WERI-Rb-1 (cell line): ENCODE results near the gene FAM131A.
A peak's percentile ranks its signal among the peaks of the same experiment; 100 is the strongest.

Experiments used
- DNase-seq: peaks from one replicate; pipeline ENCODE4 v3.0.0-alpha.2; 2020
- H3K27ac ChIP-seq: fragments of 250-450 bp; sonication (Bioruptor Pico); 2 replicates; pipeline ENCODE4 v1.5.1; 2020; ENCODE audit warnings: mild to moderate bottlenecking, moderate library complexity
- H3K27me3 ChIP-seq: fragments of 250-450 bp; sonication (Bioruptor Pico); 2 replicates; pipeline ENCODE4 v1.5.1; 2021; ENCODE audit warnings: mild to moderate bottlenecking, low read depth, moderate library complexity; ENCODE audit not compliant: insufficient read depth, severe bottlenecking
- H3K36me3 ChIP-seq: fragments of 250-450 bp; sonication (Bioruptor Pico); 2 replicates; pipeline ENCODE4 v1.5.1; 2020; ENCODE audit warnings: mild to moderate bottlenecking, moderate library complexity
- H3K4me3 ChIP-seq: 2 replicates; pipeline ENCODE4 v1.5.1; 2011; ENCODE audit warnings: low read depth, mild to moderate bottlenecking, control low read depth, low read length
- H3K9me3 ChIP-seq: fragments of 250-450 bp; sonication (Bioruptor Pico); 2 replicates; pipeline ENCODE4 v1.5.1; 2021; ENCODE audit warnings: mild to moderate bottlenecking, moderate library complexity; ENCODE audit not compliant: severe bottlenecking
- TF ChIP-seq, protein P1 (sequence below): IDR thresholded peaks from 2 replicates; pipeline ENCODE4 v1.5.1; 2011; ENCODE audit warnings: low read depth, mild to moderate bottlenecking, control low read depth, inconsistent platforms, low read length

The FAM131A gene

DNA sequence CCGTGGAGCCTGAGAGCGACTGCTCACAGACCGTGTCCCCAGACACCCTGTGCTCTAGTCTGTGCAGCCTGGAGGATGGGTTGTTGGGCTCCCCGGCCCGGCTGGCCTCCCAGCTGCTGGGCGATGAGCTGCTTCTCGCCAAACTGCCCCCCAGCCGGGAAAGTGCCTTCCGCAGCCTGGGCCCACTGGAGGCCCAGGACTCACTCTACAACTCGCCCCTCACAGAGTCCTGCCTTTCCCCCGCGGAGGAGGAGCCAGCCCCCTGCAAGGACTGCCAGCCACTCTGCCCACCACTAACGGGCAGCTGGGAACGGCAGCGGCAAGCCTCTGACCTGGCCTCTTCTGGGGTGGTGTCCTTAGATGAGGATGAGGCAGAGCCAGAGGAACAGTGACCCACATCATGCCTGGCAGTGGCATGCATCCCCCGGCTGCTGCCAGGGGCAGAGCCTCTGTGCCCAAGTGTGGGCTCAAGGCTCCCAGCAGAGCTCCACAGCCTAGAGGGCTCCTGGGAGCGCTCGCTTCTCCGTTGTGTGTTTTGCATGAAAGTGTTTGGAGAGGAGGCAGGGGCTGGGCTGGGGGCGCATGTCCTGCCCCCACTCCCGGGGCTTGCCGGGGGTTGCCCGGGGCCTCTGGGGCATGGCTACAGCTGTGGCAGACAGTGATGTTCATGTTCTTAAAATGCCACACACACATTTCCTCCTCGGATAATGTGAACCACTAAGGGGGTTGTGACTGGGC is 7.3 kb downstream of the FAM131A start:
- H3K36me3 ChIP-seq = peaks cover 12% of the 10 kb centered on the region
- H3K27ac ChIP-seq = no peak overlapping the region
- TF ChIP-seq, protein P1, sequence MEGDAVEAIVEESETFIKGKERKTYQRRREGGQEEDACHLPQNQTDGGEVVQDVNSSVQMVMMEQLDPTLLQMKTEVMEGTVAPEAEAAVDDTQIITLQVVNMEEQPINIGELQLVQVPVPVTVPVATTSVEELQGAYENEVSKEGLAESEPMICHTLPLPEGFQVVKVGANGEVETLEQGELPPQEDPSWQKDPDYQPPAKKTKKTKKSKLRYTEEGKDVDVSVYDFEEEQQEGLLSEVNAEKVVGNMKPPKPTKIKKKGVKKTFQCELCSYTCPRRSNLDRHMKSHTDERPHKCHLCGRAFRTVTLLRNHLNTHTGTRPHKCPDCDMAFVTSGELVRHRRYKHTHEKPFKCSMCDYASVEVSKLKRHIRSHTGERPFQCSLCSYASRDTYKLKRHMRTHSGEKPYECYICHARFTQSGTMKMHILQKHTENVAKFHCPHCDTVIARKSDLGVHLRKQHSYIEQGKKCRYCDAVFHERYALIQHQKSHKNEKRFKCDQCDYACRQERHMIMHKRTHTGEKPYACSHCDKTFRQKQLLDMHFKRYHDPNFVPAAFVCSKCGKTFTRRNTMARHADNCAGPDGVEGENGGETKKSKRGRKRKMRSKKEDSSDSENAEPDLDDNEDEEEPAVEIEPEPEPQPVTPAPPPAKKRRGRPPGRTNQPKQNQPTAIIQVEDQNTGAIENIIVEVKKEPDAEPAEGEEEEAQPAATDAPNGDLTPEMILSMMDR = no peak
- H3K9me3 ChIP-seq = no peaks in the 10 kb centered on the region
- no peaks in the 10 kb centered on the region for H3K27me3 ChIP-seq
- DNase-seq = no peak
- no peak overlapping the region for H3K4me3 ChIP-seq

DNA sequence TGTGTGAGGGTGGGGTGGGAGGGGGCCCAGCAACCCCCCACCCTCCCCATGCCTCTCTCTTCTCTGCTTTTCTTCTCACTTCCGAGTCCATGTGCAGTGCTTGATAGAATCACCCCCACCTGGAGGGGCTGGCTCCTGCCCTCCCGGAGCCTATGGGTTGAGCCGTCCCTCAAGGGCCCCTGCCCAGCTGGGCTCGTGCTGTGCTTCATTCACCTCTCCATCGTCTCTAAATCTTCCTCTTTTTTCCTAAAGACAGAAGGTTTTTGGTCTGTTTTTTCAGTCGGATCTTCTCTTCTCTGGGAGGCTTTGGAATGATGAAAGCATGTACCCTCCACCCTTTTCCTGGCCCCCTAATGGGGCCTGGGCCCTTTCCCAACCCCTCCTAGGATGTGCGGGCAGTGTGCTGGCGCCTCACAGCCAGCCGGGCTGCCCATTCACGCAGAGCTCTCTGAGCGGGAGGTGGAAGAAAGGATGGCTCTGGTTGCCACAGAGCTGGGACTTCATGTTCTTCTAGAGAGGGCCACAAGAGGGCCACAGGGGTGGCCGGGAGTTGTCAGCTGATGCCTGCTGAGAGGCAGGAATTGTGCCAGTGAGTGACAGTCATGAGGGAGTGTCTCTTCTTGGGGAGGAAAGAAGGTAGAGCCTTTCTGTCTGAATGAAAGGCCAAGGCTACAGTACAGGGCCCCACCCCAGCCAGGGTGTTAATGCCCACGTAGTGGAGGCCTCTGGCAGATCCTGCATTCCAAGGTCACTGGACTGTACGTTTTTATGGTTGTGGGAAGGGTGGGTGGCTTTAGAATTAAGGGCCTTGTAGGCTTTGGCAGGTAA is 8.1 kb downstream of the FAM131A start:
- no peaks in the 10 kb centered on the region for H3K9me3 ChIP-seq
- peak; percentile 82 for DNase-seq
- TF ChIP-seq, protein P1 = peak; percentile 72
- peaks cover 13% of the 10 kb centered on the region for H3K36me3 ChIP-seq
- H3K27ac ChIP-seq = peak overlapping the region; percentile 50
- H3K27me3 ChIP-seq = no peaks in the 10 kb centered on the region
- no peak overlapping the region for H3K4me3 ChIP-seq

DNA sequence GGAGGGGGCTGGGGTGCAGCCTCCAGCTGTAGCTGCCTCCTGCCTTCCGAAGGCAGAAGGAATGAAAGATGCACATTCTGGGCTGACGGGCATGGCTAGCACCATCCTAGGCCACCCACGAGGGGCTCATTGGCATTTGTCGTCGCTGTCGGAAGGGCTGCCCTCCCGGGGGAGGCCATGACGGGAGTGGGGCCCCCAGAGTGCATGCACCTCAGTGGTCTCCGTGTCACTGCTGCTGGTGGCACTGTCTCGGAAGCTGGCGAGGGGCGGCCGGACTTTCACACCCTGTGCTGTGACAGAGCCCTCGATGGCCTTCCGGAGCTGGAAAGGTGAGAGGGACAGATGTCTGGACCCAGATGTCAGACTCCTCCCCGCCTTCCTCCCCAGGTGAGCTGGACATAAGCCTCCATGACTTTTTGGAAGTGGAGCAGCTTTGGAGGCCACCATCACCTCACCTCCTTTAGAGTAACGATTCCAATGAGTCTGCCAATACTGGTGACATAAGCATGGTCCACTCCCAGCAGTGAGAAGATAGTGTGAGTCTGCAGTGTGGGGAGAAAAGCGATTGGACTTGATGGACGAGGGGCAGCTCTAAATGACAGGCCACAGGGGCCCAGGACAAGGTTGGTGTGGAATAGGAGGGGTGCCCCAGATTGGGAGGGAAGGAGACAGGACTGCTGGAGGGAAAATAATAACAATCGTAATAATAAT is 9.2 kb downstream of the FAM131A start:
- H3K27ac ChIP-seq = peak overlapping the region; percentile 68

DNA sequence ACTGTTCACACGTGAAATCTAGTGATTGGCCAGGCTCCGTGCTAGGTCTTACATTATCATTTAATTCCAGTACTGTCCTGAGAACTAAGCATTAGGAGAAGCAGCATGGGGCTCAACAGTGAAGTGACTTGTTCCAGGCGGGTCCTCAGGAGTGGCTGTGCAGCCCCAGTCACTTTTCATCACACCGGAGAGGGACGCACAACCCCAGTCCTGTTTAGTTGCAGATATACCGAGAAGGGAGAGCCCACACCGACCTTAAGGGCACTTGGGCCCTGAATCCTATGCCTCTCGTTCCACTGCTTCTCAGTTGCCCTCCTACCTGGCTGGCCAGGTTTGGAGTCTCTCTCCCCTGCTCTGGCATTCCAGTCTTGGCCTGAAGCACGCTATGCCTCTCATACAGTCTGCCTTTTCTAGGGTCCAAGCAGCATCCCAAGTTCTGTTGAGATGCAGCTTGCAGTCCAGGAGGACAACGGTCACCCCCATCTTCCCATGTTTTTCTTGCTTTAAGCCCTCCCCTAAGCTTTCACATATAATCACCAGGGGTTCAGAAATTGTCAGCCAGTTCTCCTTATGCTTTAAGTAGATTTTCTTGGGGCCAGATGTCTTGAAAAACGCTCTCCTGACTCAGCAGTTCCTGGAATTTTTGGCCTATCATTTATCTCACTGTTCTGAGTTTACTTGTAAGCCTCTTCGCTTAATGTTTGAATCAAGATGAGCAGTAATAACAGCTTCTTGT is 10.1 kb downstream of the FAM131A start:
- no peaks in the 10 kb centered on the region for H3K9me3 ChIP-seq
- no peaks in the 10 kb centered on the region for H3K27me3 ChIP-seq
- H3K4me3 ChIP-seq = no peak overlapping the region
- peak overlapping the region; percentile 68 for H3K27ac ChIP-seq
- peaks cover 30% of the 10 kb centered on the region for H3K36me3 ChIP-seq
- no peak for DNase-seq
- TF ChIP-seq, protein P1 = no peak

More for the DNA sequence above, 9.2 kb downstream of the FAM131A start:
- DNase-seq = no peak
- no peaks in the 10 kb centered on the region for H3K27me3 ChIP-seq
- H3K36me3 ChIP-seq = peaks cover 22% of the 10 kb centered on the region
- H3K9me3 ChIP-seq = no peaks in the 10 kb centered on the region
- H3K4me3 ChIP-seq = no peak overlapping the region
- TF ChIP-seq, protein P1 = no peak

DNA sequence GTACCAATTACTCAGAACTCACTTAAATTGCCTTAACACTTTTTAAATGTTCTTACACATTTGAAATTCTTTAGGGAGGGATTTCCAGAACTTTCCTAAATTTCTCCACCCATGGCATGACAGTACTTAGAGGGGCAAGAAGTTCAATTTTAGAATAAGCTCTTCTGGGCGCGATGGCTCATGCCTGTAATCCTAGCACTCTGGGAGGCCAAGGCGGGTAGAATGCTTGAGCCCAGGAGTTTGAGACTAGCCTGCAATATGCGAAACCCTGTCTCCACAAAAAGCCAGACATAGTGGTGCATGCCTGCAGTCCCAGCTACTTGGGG is 10.6 kb downstream of the FAM131A start:
- TF ChIP-seq, protein P1 = no peak
- peaks cover 34% of the 10 kb centered on the region for H3K36me3 ChIP-seq
- no peaks in the 10 kb centered on the region for H3K27me3 ChIP-seq
- peak overlapping the region; percentile 68 for H3K27ac ChIP-seq
- no peak overlapping the region; the same call in 1 of the 2 replicates for H3K4me3 ChIP-seq
- no peaks in the 10 kb centered on the region for H3K9me3 ChIP-seq
- DNase-seq = peak; percentile 33
